ENCODE data around the gene SCGB1D2. TPM values are rescaled to one million over a fixed set of nuclear protein-coding genes. Genes with fewer than 3 reads are reported as not detected.
"Not testable (repeated sequence)": the region's sequence is repeated elsewhere in the genome, so short reads cannot be mapped to it uniquely, and the experiment has no call there.

The SCGB1D2 gene
- total RNA-seq, result not detected
- long read RNA-seq, result 0 reads

- intact Hi-C loops (cut with DNase I), result no loop called here
Observed at GRCh38 chr11:62242021-62242420, at the start of gene SCGB1D2. Gene SCGB1D2 (plus strand): TSS chr11:62242239. CDS start chr11:62242308, 69 bp downstream.

GRCh38 chr11:62193952-62194351, 48.1 kb upstream of the SCGB1D2 start:
- intact Hi-C loops (cut with DNase I), result no loop called here
- no peak for DNase-seq (ENCODE audit: low spot score)

More at GRCh38 chr11:62242021-62242420, at the start of gene SCGB1D2:
- DNase-seq (ENCODE audit: low spot score), result no peak

- intact Hi-C loops (cut with DNase I); DNase-seq (ENCODE audit: low spot score): not testable (repeated sequence)
Observed at GRCh38 chr11:62195010-62195409, 47.0 kb upstream of the SCGB1D2 start.

- DNase-seq (ENCODE audit: low spot score), result no peak
- intact Hi-C loops (cut with DNase I), result no loop called here
Observed at GRCh38 chr11:62195945-62196344, 46.1 kb upstream of the SCGB1D2 start.

- DNase-seq (ENCODE audit: low spot score), result not testable (repeated sequence)
Observed at GRCh38 chr11:62197400-62197799, 44.6 kb upstream of the SCGB1D2 start.

GRCh38 chr11:62201376-62201775, 40.7 kb upstream of the SCGB1D2 start:
- no peak for DNase-seq (ENCODE audit: low spot score)
- intact Hi-C loops (cut with DNase I), result no loop called here

More at GRCh38 chr11:62197400-62197799, 44.6 kb upstream of the SCGB1D2 start:
- intact Hi-C loops (cut with DNase I), result not testable (repeated sequence)

- intact Hi-C loops (cut with DNase I), result no loop called here
- DNase-seq (ENCODE audit: low spot score), result no peak
Observed at GRCh38 chr11:62202910-62203309, 39.1 kb upstream of the SCGB1D2 start.

GRCh38 chr11:62204430-62204829, 37.6 kb upstream of the SCGB1D2 start:
- no peak for DNase-seq (ENCODE audit: low spot score)
- intact Hi-C loops (cut with DNase I), result no loop called here

GRCh38 chr11:62205441-62205840, 36.6 kb upstream of the SCGB1D2 start:
- intact Hi-C loops (cut with DNase I), result no loop called here
- no peak for DNase-seq (ENCODE audit: low spot score)

- intact Hi-C loops (cut with DNase I); DNase-seq (ENCODE audit: low spot score): not testable (repeated sequence)
Observed at GRCh38 chr11:62206276-62207066, 35.6 kb upstream of the SCGB1D2 start.

GRCh38 chr11:62208785-62209144, 33.3 kb upstream of the SCGB1D2 start:
- intact Hi-C loops (cut with DNase I), result no loop called here
- DNase-seq (ENCODE audit: low spot score), result no peak

- no peak for DNase-seq (ENCODE audit: low spot score)
- intact Hi-C loops (cut with DNase I), result loop anchor here (5.0 kb wide), 1 partner anchor 95 kb away; no protein-coding TSS in a partner anchor
Observed at GRCh38 chr11:62217191-62217748, 24.8 kb upstream of the SCGB1D2 start.

- intact Hi-C loops (cut with DNase I), result no loop called here
- no peak for DNase-seq (ENCODE audit: low spot score)
Observed at GRCh38 chr11:62221498-62221897, 20.5 kb upstream of the SCGB1D2 start.

- no peak for DNase-seq (ENCODE audit: low spot score)
- intact Hi-C loops (cut with DNase I), result no loop called here
Observed at GRCh38 chr11:62223095-62223494, 18.9 kb upstream of the SCGB1D2 start.

GRCh38 chr11:62233730-62234129, 8.3 kb upstream of the SCGB1D2 start:
- intact Hi-C loops (cut with DNase I), result no loop called here
- no peak for DNase-seq (ENCODE audit: low spot score)

- intact Hi-C loops (cut with DNase I), result no loop called here
- no peak for DNase-seq (ENCODE audit: low spot score)
Observed at GRCh38 chr11:62236187-62236586, 5.9 kb upstream of the SCGB1D2 start.

- DNase-seq (ENCODE audit: low spot score), result no peak
- intact Hi-C loops (cut with DNase I), result no loop called here
Observed at GRCh38 chr11:62237499-62237898, 4.5 kb upstream of the SCGB1D2 start.

GRCh38 chr11:62238151-62238550, 3.9 kb upstream of the SCGB1D2 start:
- DNase-seq (ENCODE audit: low spot score), result no peak
- intact Hi-C loops (cut with DNase I), result no loop called here

GRCh38 chr11:62241095-62241494, 944 bp upstream of the SCGB1D2 start:
- intact Hi-C loops (cut with DNase I), result no loop called here
- no peak for DNase-seq (ENCODE audit: low spot score)

GRCh38 chr11:62245271-62245753, 3.3 kb downstream of the SCGB1D2 start:
- intact Hi-C loops (cut with DNase I), result no loop called here

GRCh38 chr11:62251698-62252097, 9.7 kb downstream of the SCGB1D2 start:
- intact Hi-C loops (cut with DNase I), result no loop called here
- DNase-seq (ENCODE audit: low spot score), result no peak

More at GRCh38 chr11:62245271-62245753, 3.3 kb downstream of the SCGB1D2 start:
- DNase-seq (ENCODE audit: low spot score), result no peak
